ENCODE measurements around the gene DSCAML1.

The DSCAML1 gene

DNA sequence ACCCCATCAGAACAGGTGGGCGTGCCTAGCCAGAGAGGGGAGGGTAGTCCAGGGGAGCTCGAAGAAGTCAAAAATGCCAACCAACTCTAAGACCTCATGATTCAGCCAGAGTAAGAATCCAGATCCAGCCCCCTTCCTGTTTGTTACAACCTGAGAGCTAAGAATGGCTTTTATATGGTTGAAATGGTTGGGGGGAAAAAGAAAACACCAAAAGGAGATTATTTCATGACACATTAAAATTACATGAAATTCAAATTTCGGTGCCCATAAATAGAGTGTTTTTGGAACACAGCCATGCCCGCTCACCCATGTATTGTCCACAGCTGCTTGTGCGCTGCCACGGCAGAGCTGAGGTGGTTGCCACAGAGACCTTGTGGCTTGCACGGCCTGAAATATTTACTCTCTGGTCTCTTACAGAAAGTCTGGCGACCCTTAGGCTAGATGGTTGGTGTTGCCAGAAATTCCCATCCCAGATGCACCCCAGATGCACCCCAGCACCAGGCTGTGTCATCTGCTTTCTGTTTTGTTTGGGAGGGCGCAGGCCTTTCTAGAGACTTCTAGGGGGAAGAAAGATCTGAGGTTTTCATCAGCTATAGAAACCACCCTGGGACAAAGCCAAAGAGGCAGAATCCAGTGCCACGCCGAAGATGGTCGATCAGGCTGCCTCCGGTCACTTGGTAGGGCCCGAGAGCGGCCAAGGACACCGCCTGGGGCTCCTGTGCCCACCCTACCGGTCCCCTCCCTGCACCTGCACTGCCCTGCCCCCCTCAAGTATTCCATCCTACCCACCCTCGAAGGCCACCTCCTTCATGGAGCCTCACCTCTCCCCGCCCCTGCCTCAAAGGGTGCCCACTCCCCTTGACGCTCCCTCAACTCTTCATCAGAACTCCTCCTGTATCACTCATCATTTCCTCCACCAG, 80.2 kb downstream of the DSCAML1 start:
- no peak overlapping the region for H3K4me3 ChIP-seq (ENCODE audit: low read length in 2 of 2)
- H3K36me3 ChIP-seq (ENCODE audit: control insufficient read depth in 2 of 2, insufficient read depth in 2 of 2, low read length in 2 of 2): no peaks in the 10 kb centered on the region
- H3K27ac ChIP-seq (ENCODE audit: low read depth in 2 of 2, low read length in 2 of 2): peak overlapping the region in 1 of 2 donors; percentile 38
- H3K9ac ChIP-seq (ENCODE audit: low read depth in 1 of 2, low read length in 2 of 2): no peak overlapping the region
- H3K27me3 ChIP-seq (ENCODE audit: control insufficient read depth in 2 of 2, insufficient read depth in 2 of 2, low read length in 2 of 2): no peaks in the 10 kb centered on the region
- peaks cover 0 to 11% of the 10 kb centered on the region in 2 donors for H3K4me1 ChIP-seq (ENCODE audit: control insufficient read depth in 2 of 2, insufficient read depth in 2 of 2, low read length in 2 of 2)
- no peaks in the 10 kb centered on the region for H3K9me3 ChIP-seq (ENCODE audit: control insufficient read depth in 2 of 2, low read length in 2 of 2)

DNA sequence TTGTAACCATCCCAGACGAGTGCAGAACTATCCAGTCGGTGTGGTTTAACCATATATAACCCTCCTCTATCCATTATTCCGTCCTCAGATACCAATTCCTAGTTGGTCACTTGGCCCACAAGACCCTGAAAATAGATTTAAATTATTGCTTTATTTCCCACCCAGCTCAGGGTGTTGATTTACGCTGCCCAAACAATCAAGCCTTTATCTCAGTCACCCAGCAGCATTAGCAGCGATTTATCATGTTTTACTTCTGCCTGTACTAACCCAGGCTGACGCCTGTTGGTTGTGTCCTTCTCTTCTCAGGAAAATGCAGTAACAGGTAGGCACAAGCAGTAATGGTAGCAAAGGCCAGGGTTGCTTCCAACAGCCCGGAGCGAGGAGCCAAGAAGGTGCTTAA, 81.2 kb downstream of the DSCAML1 start:
- Histone ChIP-seq H3K27ac (ENCODE audit: low read depth in 2 of 2, low read length in 2 of 2) (no peak overlapping the region), H3K9me3 (ENCODE audit: control insufficient read depth in 2 of 2, low read length in 2 of 2) (no peaks in the 10 kb centered on the region), H3K36me3 (ENCODE audit: control insufficient read depth in 2 of 2, insufficient read depth in 2 of 2, low read length in 2 of 2) (no peaks in the 10 kb centered on the region), H3K4me3 (ENCODE audit: low read length in 2 of 2) (no peak overlapping the region), H3K27me3 (ENCODE audit: control insufficient read depth in 2 of 2, insufficient read depth in 2 of 2, low read length in 2 of 2) (no peaks in the 10 kb centered on the region), H3K4me1 (ENCODE audit: control insufficient read depth in 2 of 2, insufficient read depth in 2 of 2, low read length in 2 of 2) (peaks cover 0 to 11% of the 10 kb centered on the region in 2 donors), H3K9ac (ENCODE audit: low read depth in 1 of 2, low read length in 2 of 2) (no peak overlapping the region)

DNA sequence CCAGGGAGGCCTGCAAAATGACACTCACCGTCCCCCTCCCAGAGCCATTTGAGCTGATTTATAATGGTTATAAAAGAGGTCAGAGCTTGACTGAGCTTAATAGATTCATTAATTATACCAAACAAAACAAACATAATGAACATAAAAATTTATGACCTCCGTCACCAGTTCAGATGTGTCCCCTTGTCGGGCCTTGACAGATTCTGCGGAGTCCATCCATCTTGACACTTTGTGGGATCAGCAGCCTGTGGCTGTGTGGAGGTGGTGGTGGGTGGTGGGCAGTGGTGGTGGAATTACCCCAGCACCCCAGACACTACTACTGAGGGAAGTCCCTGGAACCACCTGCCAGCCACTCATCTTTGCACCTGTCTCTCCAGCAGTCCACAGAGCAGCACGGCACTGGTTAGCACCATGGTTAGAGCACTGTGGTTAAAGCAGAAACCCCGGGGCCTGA, 83.5 kb downstream of the DSCAML1 start:
- no peaks in the 10 kb centered on the region for H3K27me3 ChIP-seq (ENCODE audit: control insufficient read depth in 2 of 2, insufficient read depth in 2 of 2, low read length in 2 of 2)
- no peaks in the 10 kb centered on the region for H3K36me3 ChIP-seq (ENCODE audit: control insufficient read depth in 2 of 2, insufficient read depth in 2 of 2, low read length in 2 of 2)
- no peak overlapping the region for H3K9ac ChIP-seq (ENCODE audit: low read depth in 1 of 2, low read length in 2 of 2)
- no peak overlapping the region for H3K27ac ChIP-seq (ENCODE audit: low read depth in 2 of 2, low read length in 2 of 2)
- no peaks in the 10 kb centered on the region for H3K9me3 ChIP-seq (ENCODE audit: control insufficient read depth in 2 of 2, low read length in 2 of 2)
- peaks cover 0 to 11% of the 10 kb centered on the region in 2 donors for H3K4me1 ChIP-seq (ENCODE audit: control insufficient read depth in 2 of 2, insufficient read depth in 2 of 2, low read length in 2 of 2)
- H3K4me3 ChIP-seq (ENCODE audit: low read length in 2 of 2): no peak overlapping the region

DNA sequence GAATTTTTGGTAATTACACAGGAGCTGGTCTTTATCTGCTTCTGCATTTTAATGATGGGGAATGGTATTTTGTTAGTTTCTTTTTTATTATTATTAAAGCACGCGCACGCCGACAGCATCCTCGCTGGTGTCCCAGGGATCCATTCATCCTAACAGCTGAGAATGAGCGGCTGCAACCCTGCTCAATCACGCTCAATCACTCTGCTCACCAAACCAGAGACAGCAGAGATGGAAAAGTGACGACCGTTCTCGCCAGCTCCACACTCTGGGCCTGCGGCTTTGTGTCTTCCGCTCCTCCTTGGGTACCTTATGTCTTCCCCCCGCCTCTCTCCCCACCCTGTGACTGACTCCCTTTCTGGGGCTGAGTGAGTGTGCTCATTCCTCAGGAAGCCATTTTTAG, 84.5 kb downstream of the DSCAML1 start:
- no peaks in the 10 kb centered on the region for H3K36me3 ChIP-seq (ENCODE audit: control insufficient read depth in 2 of 2, insufficient read depth in 2 of 2, low read length in 2 of 2)
- H3K27me3 ChIP-seq (ENCODE audit: control insufficient read depth in 2 of 2, insufficient read depth in 2 of 2, low read length in 2 of 2): no peaks in the 10 kb centered on the region
- H3K27ac ChIP-seq (ENCODE audit: low read depth in 2 of 2, low read length in 2 of 2): no peak overlapping the region
- H3K9ac ChIP-seq (ENCODE audit: low read depth in 1 of 2, low read length in 2 of 2): no peak overlapping the region
- H3K4me1 ChIP-seq (ENCODE audit: control insufficient read depth in 2 of 2, insufficient read depth in 2 of 2, low read length in 2 of 2): peaks cover 0 to 3% of the 10 kb centered on the region in 2 donors
- no peaks in the 10 kb centered on the region for H3K9me3 ChIP-seq (ENCODE audit: control insufficient read depth in 2 of 2, low read length in 2 of 2)
- no peak overlapping the region for H3K4me3 ChIP-seq (ENCODE audit: low read length in 2 of 2)

DNA sequence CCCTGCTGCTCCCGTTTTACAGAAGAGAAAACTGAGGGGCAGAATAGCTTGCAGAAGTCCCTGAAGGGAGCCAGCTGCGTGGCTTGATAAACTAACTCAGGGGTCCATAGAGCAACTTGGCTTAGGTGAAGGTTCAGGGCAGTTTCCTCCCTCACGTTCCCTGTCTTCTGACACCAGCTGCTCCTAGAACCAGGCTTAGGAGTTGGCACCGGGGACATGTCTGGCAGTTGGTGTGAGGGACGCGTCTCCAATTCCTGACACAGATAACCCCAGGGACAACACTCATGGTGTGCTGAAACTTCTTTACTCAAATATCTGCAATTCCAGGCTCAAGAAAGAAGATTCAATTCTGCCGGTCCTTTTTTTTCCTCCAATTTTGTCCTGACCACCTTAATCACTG, 85.7 kb downstream of the DSCAML1 start:
- Histone ChIP-seq H3K27me3 (ENCODE audit: control insufficient read depth in 2 of 2, insufficient read depth in 2 of 2, low read length in 2 of 2) (no peaks in the 10 kb centered on the region), H3K4me3 (ENCODE audit: low read length in 2 of 2) (no peak overlapping the region), H3K9ac (ENCODE audit: low read depth in 1 of 2, low read length in 2 of 2) (no peak overlapping the region), H3K36me3 (ENCODE audit: control insufficient read depth in 2 of 2, insufficient read depth in 2 of 2, low read length in 2 of 2) (no peaks in the 10 kb centered on the region), H3K4me1 (ENCODE audit: control insufficient read depth in 2 of 2, insufficient read depth in 2 of 2, low read length in 2 of 2) (peaks cover 0 to under 1% of the 10 kb centered on the region in 2 donors), H3K27ac (ENCODE audit: low read depth in 2 of 2, low read length in 2 of 2) (no peak overlapping the region), H3K9me3 (ENCODE audit: control insufficient read depth in 2 of 2, low read length in 2 of 2) (no peaks in the 10 kb centered on the region)

DNA sequence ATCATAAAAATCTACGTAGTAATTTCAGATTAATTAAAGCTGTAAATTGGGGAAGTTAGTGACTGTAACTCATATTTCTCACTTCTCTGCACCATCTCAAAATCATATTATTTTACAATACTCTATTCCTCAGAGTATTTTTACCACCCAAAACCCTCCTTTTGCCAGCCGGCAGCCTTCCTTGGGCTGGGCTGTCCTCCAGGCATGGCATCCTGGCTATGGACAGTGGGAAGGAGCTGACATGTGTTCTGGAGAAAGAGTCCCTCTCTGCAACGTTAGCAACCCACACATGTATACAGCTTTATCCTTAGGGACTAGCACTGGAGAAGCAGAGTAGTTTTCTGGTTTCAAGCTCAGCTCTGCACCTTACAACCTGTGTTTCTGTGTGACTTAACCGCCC, 86.8 kb downstream of the DSCAML1 start:
- Histone ChIP-seq H3K9me3 (ENCODE audit: control insufficient read depth in 2 of 2, low read length in 2 of 2) (no peaks in the 10 kb centered on the region), H3K4me1 (ENCODE audit: control insufficient read depth in 2 of 2, insufficient read depth in 2 of 2, low read length in 2 of 2) (peaks cover 0 to 3% of the 10 kb centered on the region in 2 donors), H3K27ac (ENCODE audit: low read depth in 2 of 2, low read length in 2 of 2) (no peak overlapping the region), H3K36me3 (ENCODE audit: control insufficient read depth in 2 of 2, insufficient read depth in 2 of 2, low read length in 2 of 2) (no peaks in the 10 kb centered on the region), H3K27me3 (ENCODE audit: control insufficient read depth in 2 of 2, insufficient read depth in 2 of 2, low read length in 2 of 2) (no peaks in the 10 kb centered on the region), H3K9ac (ENCODE audit: low read depth in 1 of 2, low read length in 2 of 2) (no peak overlapping the region), H3K4me3 (ENCODE audit: low read length in 2 of 2) (no peak overlapping the region)

DNA sequence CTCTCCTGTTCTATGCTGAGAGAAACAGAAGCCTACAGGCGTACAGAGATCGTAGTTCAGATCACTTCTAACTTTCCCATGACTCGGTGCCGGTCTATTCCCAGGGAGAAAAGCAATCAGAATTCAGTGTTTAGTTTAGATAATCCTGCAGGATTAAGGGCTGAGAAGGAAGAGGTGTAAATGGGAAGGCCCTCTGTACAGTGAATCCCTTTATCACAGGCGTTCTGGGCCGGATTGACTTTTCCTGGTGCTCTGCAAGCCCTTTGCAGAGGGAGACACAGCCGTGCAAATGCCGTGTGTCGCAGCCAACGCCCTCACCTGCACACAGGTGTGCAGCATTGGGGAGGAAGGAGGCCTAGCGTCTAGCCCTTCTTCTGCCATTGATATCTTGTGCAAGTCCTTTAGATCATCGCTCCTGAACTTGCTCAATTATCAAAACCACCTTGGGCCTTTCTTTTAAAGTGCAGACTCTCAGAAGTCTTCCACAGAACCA, 90.6 kb downstream of the DSCAML1 start:
- Histone ChIP-seq H3K27ac (ENCODE audit: low read depth in 2 of 2, low read length in 2 of 2) (no peak overlapping the region), H3K36me3 (ENCODE audit: control insufficient read depth in 2 of 2, insufficient read depth in 2 of 2, low read length in 2 of 2) (no peaks in the 10 kb centered on the region), H3K4me3 (ENCODE audit: low read length in 2 of 2) (no peak overlapping the region), H3K27me3 (ENCODE audit: control insufficient read depth in 2 of 2, insufficient read depth in 2 of 2, low read length in 2 of 2) (no peaks in the 10 kb centered on the region), H3K4me1 (ENCODE audit: control insufficient read depth in 2 of 2, insufficient read depth in 2 of 2, low read length in 2 of 2) (peaks cover 0 to 11% of the 10 kb centered on the region in 2 donors), H3K9me3 (ENCODE audit: control insufficient read depth in 2 of 2, low read length in 2 of 2) (no peaks in the 10 kb centered on the region), H3K9ac (ENCODE audit: low read depth in 1 of 2, low read length in 2 of 2) (no peak overlapping the region)

DNA sequence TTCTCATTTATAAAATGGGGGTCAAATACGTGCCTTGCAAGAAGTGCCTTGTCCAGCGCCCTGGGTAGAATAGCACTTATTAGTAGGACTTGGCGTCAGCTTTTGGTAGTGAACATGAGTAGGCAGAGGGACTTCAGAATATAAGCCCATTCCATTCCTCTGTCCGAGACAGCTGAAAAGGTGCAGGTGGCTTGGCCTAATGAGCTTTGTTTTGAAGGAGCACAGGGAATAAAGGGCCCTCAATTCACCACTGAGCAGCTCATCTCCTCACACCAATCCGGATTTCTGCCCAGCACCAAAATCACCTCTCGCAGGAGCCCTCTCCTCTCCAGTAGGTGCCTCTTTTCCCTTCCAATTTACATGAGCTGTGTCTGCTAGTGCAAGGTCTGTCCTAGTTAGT, 91.2 kb downstream of the DSCAML1 start:
- Histone ChIP-seq H3K27me3 (ENCODE audit: control insufficient read depth in 2 of 2, insufficient read depth in 2 of 2, low read length in 2 of 2) (no peaks in the 10 kb centered on the region), H3K27ac (ENCODE audit: low read depth in 2 of 2, low read length in 2 of 2) (no peak overlapping the region), H3K4me3 (ENCODE audit: low read length in 2 of 2) (no peak overlapping the region), H3K36me3 (ENCODE audit: control insufficient read depth in 2 of 2, insufficient read depth in 2 of 2, low read length in 2 of 2) (no peaks in the 10 kb centered on the region), H3K4me1 (ENCODE audit: control insufficient read depth in 2 of 2, insufficient read depth in 2 of 2, low read length in 2 of 2) (peaks cover 0 to 11% of the 10 kb centered on the region in 2 donors), H3K9me3 (ENCODE audit: control insufficient read depth in 2 of 2, low read length in 2 of 2) (no peaks in the 10 kb centered on the region), H3K9ac (ENCODE audit: low read depth in 1 of 2, low read length in 2 of 2) (no peak overlapping the region)

DNA sequence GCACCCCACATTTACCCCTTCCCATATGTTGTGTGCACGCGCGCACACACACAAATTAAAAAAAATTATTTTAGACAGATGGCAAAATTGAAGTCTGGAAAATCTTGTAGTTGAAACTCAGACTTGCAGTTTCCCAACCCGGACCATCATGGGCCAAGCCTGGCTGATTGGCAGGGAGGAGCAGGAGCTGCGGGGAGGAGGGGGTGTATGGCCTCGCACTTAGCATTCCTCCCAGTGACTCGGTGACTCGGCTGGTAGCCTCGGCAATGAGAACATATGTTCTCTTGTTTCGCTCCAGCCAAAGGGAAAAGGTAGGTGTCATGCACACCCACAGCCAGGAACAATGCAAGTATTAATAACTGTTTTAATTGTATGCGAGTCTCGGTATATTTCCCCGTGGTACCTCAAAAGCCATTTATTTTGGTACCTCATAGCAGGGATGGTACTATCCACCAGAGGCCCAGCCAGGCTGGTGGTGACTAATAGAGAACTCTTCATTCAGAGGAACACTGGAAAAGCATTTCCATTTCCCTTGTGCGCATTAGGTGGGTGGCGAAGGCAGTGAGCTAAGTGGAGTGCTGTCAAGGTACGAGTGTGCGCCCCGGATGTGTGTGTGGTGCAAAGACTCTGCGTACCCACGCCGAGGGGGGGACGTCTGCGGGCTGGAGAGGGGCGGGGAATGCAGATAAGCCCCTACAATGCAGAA, 92.5 kb downstream of the DSCAML1 start:
- no peak overlapping the region for H3K9ac ChIP-seq (ENCODE audit: low read depth in 1 of 2, low read length in 2 of 2)
- H3K4me1 ChIP-seq (ENCODE audit: control insufficient read depth in 2 of 2, insufficient read depth in 2 of 2, low read length in 2 of 2): peaks cover 0 to 11% of the 10 kb centered on the region in 2 donors
- H3K27ac ChIP-seq (ENCODE audit: low read depth in 2 of 2, low read length in 2 of 2): no peak overlapping the region
- no peak overlapping the region for H3K4me3 ChIP-seq (ENCODE audit: low read length in 2 of 2)
- H3K9me3 ChIP-seq (ENCODE audit: control insufficient read depth in 2 of 2, low read length in 2 of 2): no peaks in the 10 kb centered on the region
- H3K36me3 ChIP-seq (ENCODE audit: control insufficient read depth in 2 of 2, insufficient read depth in 2 of 2, low read length in 2 of 2): no peaks in the 10 kb centered on the region
- no peaks in the 10 kb centered on the region for H3K27me3 ChIP-seq (ENCODE audit: control insufficient read depth in 2 of 2, insufficient read depth in 2 of 2, low read length in 2 of 2)
